ENCODE results near the gene HOXC9. TPM values are rescaled to one million over a fixed set of nuclear protein-coding genes. Genes with fewer than 3 reads are reported as not detected.

The HOXC9 gene
- total and polyA plus RNA-seq, 2 of the 8 experiments (the other 6 are each of a cell fraction or from before 2014, with no cell fraction given): not detected

GRCh38 chr12:54029529-54030441 is 29.8 kb downstream of the HOXC9 start (continued):
- TF ChIP-seq POU5F1 (IDR thresholded peaks at IDR 0.05; ENCODE audit: low read depth, low read length) (no peak), SIRT6 (IDR thresholded peaks at IDR 0.05; ENCODE audit: low read length) (no peak), RXRA (IDR thresholded peaks at IDR 0.05; ENCODE audit: insufficient read depth, low read depth, low read length) (no peak), PHF8 (conservative IDR thresholded peaks at IDR 0.05; ENCODE audit: low read depth, low read length) (no peak), CTBP2 (IDR thresholded peaks at IDR 0.05; ENCODE audit: borderline replicate concordance, insufficient read depth, insufficient read length, low read length) (peak; percentile 93), EZH2 (IDR thresholded peaks at IDR 0.05; ENCODE audit: low read depth, low read length, severe bottlenecking) (peak; percentile 93), JUND (IDR thresholded peaks at IDR 0.05; ENCODE audit: low read length) (no peak), SP1 (IDR thresholded peaks at IDR 0.05; ENCODE audit: low read depth, low read length) (peak; percentile 41; the same call in 1 of the 2 replicates), TBP (IDR thresholded peaks at IDR 0.05; ENCODE audit: low read depth, low read length) (no peak), CBX8 (IDR thresholded peaks at IDR 0.05; ENCODE audit: borderline replicate concordance, low read depth, low read length) (no peak), FOSL1 (IDR thresholded peaks at IDR 0.05; ENCODE audit: insufficient read depth, low read depth, low read length) (no peak), CTCF (IDR thresholded peaks at IDR 0.05; ENCODE audit: control extremely low read depth in 1 of 3, insufficient read depth in 1 of 3, low read depth in 1 of 3, low read length in 3 of 3) (no peak)
